Fibroblast of upper back skin (primary cell): ENCODE measurements around the gene GGA3.
"Not testable (repeated sequence)": the region's sequence is repeated elsewhere in the genome, so short reads cannot be mapped to it uniquely, and the experiment has no call there.

Experiments
- DNase-seq: peaks from one replicate; pipeline ENCODE4 v3.0.0-alpha.2; 2013

GGA3 gene

DNA sequence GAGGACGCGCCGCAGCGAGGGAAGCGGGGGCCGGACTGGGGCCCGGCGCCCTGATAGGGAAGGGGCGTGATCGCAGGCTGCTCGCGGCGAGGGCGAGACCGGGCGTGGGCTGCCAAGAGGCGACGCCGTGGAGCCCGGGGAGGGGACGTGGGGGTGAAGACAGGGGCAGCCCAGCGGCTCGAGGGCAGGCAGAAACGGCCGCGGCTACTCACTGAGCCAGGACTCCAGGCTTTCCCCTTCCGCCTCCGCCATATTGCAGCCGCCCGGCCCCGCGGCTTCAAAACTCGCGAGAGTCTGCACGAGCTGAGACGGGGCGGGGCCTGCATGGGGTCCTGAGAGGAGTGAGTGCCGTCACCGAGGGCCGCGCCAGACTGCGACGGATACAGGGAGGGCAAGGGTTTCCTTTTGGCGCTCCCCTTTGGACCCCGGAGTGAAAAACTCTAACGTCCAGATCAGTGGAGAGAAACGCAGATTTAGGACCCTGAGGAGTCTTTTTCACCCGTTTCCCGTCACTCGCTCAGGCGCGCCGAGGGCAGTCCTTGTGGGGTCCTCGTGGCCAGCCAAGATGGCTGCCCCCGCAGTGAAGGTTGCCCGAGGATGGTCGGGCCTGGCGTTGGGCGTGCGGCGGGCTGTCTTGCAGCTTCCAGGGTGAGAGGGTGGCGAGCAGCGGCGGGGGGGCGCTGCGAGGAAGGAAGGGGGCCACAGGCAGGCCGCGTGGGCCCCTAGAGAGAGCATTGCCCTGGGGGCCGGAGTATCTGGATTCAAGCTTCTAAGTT, at the start of gene GGA3, which contains the start of gene MRPS7:
Gene GGA3, minus strand, starts transcription at position 271 of the 776 bp plus-strand sequence. Its CDS starts 19 bp downstream, at position 252.
Gene MRPS7, plus strand, starts transcription at position 544 of the 776 bp plus-strand sequence. Its CDS starts 22 bp downstream, at position 566.
- DNase-seq: peak; percentile 93

- DNase-seq: no peak
These were observed 47.6 kb upstream of the GGA3 start for GRCh38 chr17:75308732-75309629.

DNA sequence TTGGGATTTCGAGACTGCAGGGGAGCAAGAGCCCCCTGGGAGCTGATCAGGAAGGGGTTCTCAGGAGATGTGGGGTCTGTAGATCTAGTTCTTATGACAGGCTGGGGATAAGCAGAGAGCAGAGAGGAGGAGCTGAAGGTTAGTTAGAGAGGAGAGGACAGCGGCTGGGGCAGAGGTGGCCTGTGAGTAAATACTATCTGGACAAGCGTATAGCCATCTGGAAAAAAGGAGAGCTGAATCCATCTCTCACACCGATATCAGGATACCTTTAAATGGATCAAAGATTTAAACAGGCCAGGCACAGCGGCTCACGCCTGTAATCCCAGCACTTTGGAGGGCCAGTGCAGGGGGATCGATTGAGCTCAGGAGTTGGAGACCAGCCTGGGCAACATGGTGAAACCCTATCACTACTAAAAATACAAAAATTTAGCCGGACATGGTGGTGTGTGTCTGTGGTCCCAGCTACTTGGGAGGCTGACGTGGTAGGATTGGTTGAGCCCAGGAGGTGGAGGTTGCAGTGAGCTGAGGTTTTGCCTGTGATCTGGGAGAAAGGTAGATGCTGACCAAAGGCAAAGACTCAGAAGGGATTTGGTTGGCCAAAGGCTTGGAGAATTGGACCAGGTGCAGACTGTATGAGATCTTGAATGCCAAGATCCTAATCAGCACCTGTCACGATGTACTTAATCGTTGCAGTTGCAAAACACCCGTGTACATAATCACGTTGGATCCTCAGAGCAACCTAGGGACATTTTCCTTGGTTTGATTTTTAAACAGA, 46.7 kb upstream of the GGA3 start:
- DNase-seq: no peak

DNA sequence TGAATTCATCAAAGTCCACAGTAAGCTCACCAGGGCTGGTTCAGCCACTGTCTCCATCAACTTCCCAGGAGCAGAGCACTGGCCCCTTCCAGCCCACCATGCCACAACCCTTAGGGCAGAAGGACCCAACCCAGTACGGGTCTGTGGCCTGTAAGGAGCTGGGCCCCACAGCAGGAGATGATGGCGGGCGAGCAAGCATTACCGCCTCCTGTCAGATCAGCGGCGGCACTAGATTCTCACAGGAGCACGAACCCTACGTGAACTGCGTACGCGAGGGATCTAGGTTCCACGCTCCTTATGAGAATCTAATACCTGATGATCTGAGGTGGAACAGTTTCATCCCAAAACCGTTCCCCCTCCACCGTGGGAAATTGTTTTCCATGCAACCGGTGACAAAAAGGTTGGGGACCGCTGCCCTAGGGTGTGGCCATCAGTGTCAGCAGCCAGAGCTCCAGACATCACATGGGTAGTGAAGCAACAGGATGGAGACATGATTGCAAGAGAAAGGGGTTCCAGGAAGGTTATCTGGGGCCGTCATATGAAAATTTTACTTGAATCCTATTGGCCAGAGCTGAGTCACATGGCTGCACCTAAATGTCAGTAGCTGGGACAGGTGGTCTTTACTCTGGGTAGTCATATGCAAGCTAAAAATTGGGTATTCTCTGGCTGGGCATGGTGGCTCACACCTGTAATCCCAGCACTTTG, 40.2 kb upstream of the GGA3 start:
- DNase-seq: no peak

GRCh38 chr17:75301049-75301448, 39.6 kb upstream of the GGA3 start:
- DNase-seq: no peak

DNA sequence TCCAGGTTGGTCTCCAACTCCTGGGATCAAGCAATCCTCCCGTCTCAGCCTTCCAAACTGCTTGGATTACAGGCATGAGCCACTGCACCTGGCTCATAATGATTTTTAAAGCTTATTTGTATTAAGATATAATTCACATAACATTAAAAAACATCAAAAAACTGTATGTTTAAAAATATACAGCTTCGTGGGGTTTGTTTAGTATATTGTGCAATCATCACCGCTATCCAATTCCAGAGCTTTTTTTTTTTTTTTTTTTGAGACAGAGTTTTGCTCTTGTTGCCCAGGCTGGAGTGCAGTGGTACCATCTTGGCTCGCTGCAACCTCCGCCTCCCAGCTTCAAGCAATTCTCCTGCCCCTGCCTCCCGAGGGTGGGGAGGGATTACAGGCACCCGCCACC, 38.9 kb upstream of the GGA3 start:
- no peak for DNase-seq

DNA sequence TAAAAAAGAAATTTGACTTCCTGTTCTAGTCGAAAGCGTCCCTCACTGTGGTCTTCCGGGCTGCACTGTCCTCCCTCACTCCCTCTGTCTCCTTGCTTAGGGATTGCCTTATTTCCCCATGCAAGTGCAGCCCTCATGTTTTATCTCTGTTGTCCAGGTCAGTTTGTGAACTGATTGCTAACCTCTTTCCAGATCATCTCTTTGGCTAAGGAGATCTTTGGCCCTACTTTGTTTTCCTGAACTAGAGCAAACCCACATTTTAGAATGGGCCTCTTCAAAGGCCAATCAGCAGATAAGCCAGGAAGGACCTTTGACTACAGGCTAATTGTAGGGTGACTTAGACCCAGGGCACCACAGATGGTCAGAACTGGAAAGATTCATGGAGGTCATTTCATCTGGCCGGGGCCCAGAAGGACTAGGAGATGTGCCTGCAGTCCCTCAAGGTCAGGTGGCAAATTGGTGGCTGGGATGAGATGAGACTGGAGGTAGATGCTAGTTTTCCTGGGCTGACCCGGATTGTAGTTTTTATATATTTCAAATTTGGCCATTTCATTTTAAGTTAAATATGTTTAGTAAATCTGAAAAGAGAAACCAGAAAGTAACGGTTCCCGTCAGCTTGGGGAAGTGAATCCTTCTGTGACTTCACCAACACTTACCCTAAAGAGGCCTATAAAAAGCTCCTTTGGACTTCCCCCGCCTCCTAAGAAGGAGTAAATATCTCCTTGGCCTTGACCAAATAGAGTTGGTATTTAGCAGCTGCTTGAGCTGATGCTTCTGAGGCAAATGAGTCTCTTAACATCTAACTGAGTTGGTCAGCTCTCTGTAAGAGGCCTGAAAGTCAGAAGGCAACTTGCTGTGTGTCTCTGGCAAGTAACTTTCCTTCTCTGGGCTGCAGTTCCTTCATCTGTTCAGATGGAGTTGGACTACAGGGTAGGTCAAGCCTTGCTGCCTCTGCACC, 34.1 kb upstream of the GGA3 start:
- no peak for DNase-seq

GRCh38 chr17:75292810-75293448, 31.5 kb upstream of the GGA3 start:
- not testable (repeated sequence) for DNase-seq

- peak; percentile 43 for DNase-seq
These were observed 28.5 kb upstream of the GGA3 start for GRCh38 chr17:75289832-75290337.

- DNase-seq: peak; percentile 98
These were observed 27.9 kb upstream of the GGA3 start, which contains the start of gene SLC25A19 for GRCh38 chr17:75289115-75289831. TSS of gene SLC25A19 (minus strand) at chr17:75289433. CDS start at chr17:75286764, 2,669 bp downstream.

- no peak for DNase-seq
These were observed 27.3 kb upstream of the GGA3 start for GRCh38 chr17:75288770-75289114.

DNA sequence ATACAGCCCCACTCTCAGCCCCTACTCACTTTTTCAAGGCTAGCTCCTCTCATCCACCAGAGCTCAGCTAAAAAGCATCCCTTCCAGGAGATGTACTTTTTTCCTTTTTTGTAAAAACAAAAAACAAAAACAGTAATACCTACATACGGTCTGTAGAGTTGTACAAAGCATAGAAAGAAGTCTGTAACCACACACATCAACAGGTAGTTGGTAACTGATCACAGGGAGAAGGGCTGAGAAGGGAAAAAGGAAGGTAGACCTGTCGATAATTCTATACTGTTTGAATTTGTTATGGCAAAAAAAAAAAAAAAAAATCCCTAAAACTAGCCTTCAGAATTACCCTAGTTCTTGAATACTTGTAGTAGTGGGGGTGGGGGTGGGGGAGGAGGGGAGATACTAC, 27.0 kb upstream of the GGA3 start:
- no peak for DNase-seq

- DNase-seq: no peak
These were observed 25.8 kb upstream of the GGA3 start for GRCh38 chr17:75287221-75287620.

DNA sequence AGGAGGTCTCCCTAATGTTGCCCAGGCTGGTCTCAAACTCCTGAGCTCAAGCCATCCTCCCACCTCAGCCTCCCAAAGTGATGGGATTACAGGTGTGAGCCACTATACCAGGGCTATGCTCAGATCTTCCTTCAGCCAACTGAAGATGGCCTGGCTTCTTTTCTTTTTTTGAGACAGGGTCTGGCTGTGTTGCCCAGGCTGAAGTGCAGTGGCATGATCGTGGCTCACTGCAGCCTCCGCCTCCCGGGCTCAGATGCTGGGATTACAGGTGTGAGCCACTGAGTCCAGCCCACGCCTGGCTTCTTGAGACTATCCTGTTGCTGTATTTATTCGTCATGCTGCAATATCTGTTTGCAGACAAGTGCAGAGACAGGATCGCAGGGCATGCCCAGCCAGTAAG, 23.7 kb upstream of the GGA3 start:
- no peak for DNase-seq

DNA sequence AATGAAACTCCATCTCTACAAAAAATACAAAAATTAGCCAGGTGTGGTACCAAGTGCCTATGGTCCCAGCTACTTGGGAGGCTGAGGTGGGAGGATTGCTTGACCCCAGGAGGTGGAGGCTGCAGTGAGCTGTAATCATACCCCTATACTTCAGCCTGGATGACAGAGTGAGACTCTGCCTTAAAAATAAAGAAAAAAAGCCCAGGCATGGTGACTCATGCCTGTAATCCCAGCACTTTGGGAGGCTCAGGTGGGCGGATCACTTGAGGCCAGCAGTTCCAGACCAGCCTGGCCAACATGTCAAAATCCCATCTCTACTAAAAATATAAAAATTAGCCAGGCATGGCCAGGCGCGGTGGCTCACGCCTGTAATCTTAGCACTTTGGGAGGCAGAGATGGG, 18.8 kb upstream of the GGA3 start:
- DNase-seq: not testable (repeated sequence)

- peak; percentile 64 for DNase-seq
These were observed 16.3 kb upstream of the GGA3 start for GRCh38 chr17:75277664-75278071.

DNA sequence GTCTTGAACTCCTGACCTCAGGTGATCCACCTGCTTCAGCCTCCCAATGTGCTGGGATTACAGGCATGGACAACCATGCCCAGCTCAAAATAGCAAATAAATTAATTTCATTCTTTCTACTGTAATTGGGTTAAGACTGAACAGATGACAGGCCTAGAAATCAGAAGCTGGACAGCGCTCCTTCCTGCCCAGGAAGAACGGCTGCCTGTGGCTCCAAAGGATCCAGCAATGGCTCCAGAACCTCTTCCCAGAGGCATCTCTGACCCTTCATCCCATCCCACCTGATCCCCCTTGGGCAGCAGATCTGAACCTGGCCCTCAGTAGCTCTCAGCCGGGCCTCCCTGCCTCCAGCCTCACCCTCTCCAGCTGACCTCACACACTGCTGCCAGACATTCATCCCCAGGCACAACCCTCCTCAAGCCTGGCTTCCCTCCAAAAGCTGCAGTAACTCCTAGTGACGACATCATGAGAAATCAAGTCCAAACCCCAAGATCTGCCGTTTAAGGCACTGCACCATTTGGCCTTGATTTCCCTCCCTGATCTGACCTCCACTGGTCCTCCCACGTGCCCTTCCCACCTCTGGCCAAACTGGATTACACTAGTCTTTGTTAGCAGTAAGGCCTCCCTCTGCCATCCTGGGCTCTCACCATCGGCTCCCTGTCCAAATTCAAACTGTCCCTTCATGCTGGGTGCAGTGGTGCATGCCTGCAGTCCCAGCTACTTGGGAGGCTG, 12.7 kb upstream of the GGA3 start:
- DNase-seq: peak; percentile 65

DNA sequence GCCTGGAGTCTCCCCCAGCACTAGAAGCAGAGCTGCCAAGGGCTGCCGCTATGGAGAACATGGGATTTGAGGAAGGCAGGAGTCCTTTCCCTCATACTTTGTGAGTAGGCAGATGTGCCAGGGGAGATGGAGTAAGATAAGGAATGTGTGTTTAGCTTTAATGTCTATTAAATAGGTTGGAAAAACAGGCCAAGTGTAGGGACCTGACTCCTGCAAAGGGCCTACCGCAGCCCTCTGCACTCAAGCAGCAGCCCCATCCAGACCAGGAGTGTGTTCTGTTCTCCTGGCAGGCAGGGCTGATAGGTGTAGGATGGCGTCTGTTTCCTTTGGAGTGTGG, 11.4 kb upstream of the GGA3 start:
- DNase-seq: no peak
